Nephron progenitor cell (in vitro differentiated cells): Measurements from ENCODE around the gene PREPL.

Experiments
- DNase-seq: peaks from one replicate; pipeline ENCODE4 v3.0.0; 2021
- H3K27ac Mint-ChIP-seq: 2 replicates; pipeline ENCODE4 v1.8.0; 2021; ENCODE audit warnings: mild to moderate bottlenecking, moderate library complexity, mixed read lengths
- H3K27me3 Mint-ChIP-seq: 2 replicates; pipeline ENCODE4 v1.8.0; 2021; ENCODE audit warnings: mild to moderate bottlenecking, low read depth, mixed read lengths; ENCODE audit not compliant: poor library complexity
- H3K36me3 Mint-ChIP-seq: 2 replicates; pipeline ENCODE4 v1.8.0; 2021; ENCODE audit warnings: low read depth, mixed read lengths
- H3K4me1 Mint-ChIP-seq: 2 replicates; pipeline ENCODE4 v1.8.0; 2021; ENCODE audit warnings: mixed read lengths
- H3K4me3 Mint-ChIP-seq: 2 replicates; pipeline ENCODE4 v1.8.0; 2021; ENCODE audit warnings: mild to moderate bottlenecking, moderate library complexity, mixed read lengths
- H3K9me3 Mint-ChIP-seq: 2 replicates; pipeline ENCODE4 v1.8.0; 2021; ENCODE audit warnings: mild to moderate bottlenecking, moderate library complexity, mixed read lengths
- TF ChIP-seq, protein P1 (sequence below): fragments of 200-600 bp; sonication (generic); IDR thresholded peaks from 2 replicates; pipeline ENCODE4 v1.5.0; 2021; ENCODE audit warnings: antibody characterized with exemption

PREPL gene

DNA sequence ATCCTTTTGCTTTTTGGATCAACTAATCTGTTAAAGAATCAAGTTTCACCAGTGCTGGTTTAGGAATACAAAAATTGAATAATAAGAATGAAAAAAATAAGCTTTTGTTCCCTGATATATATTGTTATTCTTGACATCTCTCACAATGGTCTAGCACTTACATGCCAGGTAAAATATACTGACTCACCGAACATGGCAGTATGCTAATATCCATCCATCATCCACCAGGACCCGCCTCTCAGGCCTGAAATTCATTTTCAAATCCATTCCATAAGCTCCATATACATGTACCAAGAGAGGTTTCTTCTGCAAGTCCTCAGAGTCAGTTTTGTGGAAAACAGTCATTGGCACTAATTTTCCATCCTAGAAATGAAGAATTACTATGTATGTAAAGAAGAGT lies 32.5 kb downstream of the PREPL start:
- peaks cover 57% of the 10 kb centered on the region for H3K36me3 Mint-ChIP-seq
- DNase-seq = no peak
- TF ChIP-seq, protein P1, sequence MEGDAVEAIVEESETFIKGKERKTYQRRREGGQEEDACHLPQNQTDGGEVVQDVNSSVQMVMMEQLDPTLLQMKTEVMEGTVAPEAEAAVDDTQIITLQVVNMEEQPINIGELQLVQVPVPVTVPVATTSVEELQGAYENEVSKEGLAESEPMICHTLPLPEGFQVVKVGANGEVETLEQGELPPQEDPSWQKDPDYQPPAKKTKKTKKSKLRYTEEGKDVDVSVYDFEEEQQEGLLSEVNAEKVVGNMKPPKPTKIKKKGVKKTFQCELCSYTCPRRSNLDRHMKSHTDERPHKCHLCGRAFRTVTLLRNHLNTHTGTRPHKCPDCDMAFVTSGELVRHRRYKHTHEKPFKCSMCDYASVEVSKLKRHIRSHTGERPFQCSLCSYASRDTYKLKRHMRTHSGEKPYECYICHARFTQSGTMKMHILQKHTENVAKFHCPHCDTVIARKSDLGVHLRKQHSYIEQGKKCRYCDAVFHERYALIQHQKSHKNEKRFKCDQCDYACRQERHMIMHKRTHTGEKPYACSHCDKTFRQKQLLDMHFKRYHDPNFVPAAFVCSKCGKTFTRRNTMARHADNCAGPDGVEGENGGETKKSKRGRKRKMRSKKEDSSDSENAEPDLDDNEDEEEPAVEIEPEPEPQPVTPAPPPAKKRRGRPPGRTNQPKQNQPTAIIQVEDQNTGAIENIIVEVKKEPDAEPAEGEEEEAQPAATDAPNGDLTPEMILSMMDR = no peak
- no peaks in the 10 kb centered on the region for H3K9me3 Mint-ChIP-seq
- no peaks in the 10 kb centered on the region for H3K27me3 Mint-ChIP-seq
- H3K4me3 Mint-ChIP-seq = no peak overlapping the region
- H3K27ac Mint-ChIP-seq = peak overlapping the region; percentile 30
- H3K4me1 Mint-ChIP-seq = no peaks in the 10 kb centered on the region

GRCh38 chr2:44326548-44327264 lies 34.6 kb downstream of the PREPL start:
- Mint-ChIP-seq H3K36me3 (peaks cover 63% of the 10 kb centered on the region), H3K9me3 (no peaks in the 10 kb centered on the region), H3K27me3 (no peaks in the 10 kb centered on the region), H3K27ac (peak overlapping the region; percentile 84), H3K4me1 (no peaks in the 10 kb centered on the region), H3K4me3 (no peak overlapping the region)
- no peak for DNase-seq
- TF ChIP-seq, protein P1 = no peak

GRCh38 chr2:44325897-44326296 lies 35.4 kb downstream of the PREPL start:
- Mint-ChIP-seq H3K27me3 (no peaks in the 10 kb centered on the region), H3K36me3 (peaks cover 59% of the 10 kb centered on the region), H3K4me1 (no peaks in the 10 kb centered on the region), H3K27ac (no peak overlapping the region), H3K9me3 (no peaks in the 10 kb centered on the region), H3K4me3 (no peak overlapping the region)
- DNase-seq = no peak
- TF ChIP-seq, protein P1 = no peak

DNA sequence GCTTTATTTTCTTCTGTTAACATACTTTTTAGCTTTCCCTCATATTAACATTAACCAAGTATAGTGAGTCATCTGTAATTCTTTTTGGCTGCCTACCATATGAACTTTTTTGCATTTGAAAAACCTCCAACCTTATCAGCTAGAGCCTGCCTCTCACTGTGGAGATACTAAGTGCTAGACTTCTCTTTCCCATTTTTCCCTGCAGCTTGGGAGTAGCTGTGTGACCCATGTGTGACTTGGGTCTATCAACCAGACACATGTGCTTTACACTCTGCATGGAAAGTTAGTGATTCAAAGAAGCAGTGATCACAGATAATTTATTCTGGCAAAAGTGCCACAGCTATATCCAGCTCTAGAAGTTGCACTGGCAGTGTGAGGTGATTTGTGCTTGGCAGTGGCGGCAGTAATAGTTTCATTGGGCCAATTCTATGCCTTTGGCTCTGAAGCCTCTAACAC lies 36.3 kb downstream of the PREPL start:
- DNase-seq = no peak
- TF ChIP-seq, protein P1 = no peak
- H3K9me3 Mint-ChIP-seq = no peaks in the 10 kb centered on the region
- H3K36me3 Mint-ChIP-seq = peaks cover 55% of the 10 kb centered on the region
- no peaks in the 10 kb centered on the region for H3K4me1 Mint-ChIP-seq
- no peaks in the 10 kb centered on the region for H3K27me3 Mint-ChIP-seq
- no peak overlapping the region for H3K4me3 Mint-ChIP-seq
- H3K27ac Mint-ChIP-seq = peak overlapping the region; percentile 73

GRCh38 chr2:44321360-44321759 lies 39.9 kb downstream of the PREPL start:
- Mint-ChIP-seq H3K27me3 (no peaks in the 10 kb centered on the region), H3K27ac (no peak overlapping the region), H3K36me3 (peaks cover 53% of the 10 kb centered on the region), H3K4me1 (no peaks in the 10 kb centered on the region), H3K4me3 (no peak overlapping the region), H3K9me3 (no peaks in the 10 kb centered on the region)
- DNase-seq = no peak
- TF ChIP-seq, protein P1 = no peak

GRCh38 chr2:44320832-44321231 lies 40.5 kb downstream of the PREPL start:
- Mint-ChIP-seq H3K36me3 (peaks cover 58% of the 10 kb centered on the region), H3K27me3 (no peaks in the 10 kb centered on the region)
- TF ChIP-seq, protein P1 = no peak

More at GRCh38 chr2:44320832-44321231, 40.5 kb downstream of the PREPL start:
- no peaks in the 10 kb centered on the region for H3K9me3 Mint-ChIP-seq
- H3K27ac Mint-ChIP-seq = no peak overlapping the region
- no peaks in the 10 kb centered on the region for H3K4me1 Mint-ChIP-seq
- no peak overlapping the region for H3K4me3 Mint-ChIP-seq
- DNase-seq = no peak
